GM21576 (cell line): Measurements from ENCODE around the gene NEURL4.

Source experiments
- ATAC-seq: cut with Tn5 transposase; IDR thresholded peaks from one replicate; pipeline ENCODE4 v1.9.1; 2021; ENCODE audit warnings: mild to moderate bottlenecking, moderate library complexity; ENCODE audit not compliant: unreplicated experiment

NEURL4 gene

GRCh38 chr17:7324438-7324779 is 4.7 kb downstream of the NEURL4 start:
- no peak for ATAC-seq

- ATAC-seq, result no peak
Observed at GRCh38 chr17:7323731-7324437, 5.3 kb downstream of the NEURL4 start.

GRCh38 chr17:7322520-7323194 is 6.5 kb downstream of the NEURL4 start:
- no peak for ATAC-seq

GRCh38 chr17:7321466-7321865 is 7.7 kb downstream of the NEURL4 start:
- no peak for ATAC-seq

- no peak for ATAC-seq
Observed at GRCh38 chr17:7318121-7318860, 10.8 kb downstream of the NEURL4 start.

GRCh38 chr17:7317161-7317803 is 11.9 kb downstream of the NEURL4 start:
- no peak for ATAC-seq

GRCh38 chr17:7315570-7316235 is 13.4 kb downstream of the NEURL4 start:
- ATAC-seq, result no peak

- peak; percentile 64 for ATAC-seq
Observed at GRCh38 chr17:7314719-7315569, 14.2 kb downstream of the NEURL4 start, which contains the start of gene GPS2. Gene GPS2 (minus strand): TSS chr17:7315360. CDS start chr17:7315052, 308 bp downstream.

GRCh38 chr17:7313890-7314718 is 15.0 kb downstream of the NEURL4 start:
- ATAC-seq, result no peak

GRCh38 chr17:7313088-7313889 is 15.8 kb downstream of the NEURL4 start:
- ATAC-seq, result no peak

- no peak for ATAC-seq
Observed at GRCh38 chr17:7312432-7313087, 16.6 kb downstream of the NEURL4 start.

GRCh38 chr17:7311110-7311705 is 17.9 kb downstream of the NEURL4 start:
- ATAC-seq, result no peak

GRCh38 chr17:7309628-7310027 is 19.5 kb downstream of the NEURL4 start:
- no peak for ATAC-seq

GRCh38 chr17:7308625-7309433 is 20.3 kb downstream of the NEURL4 start:
- no peak for ATAC-seq

- ATAC-seq, result no peak
Observed at GRCh38 chr17:7307686-7308624, 21.2 kb downstream of the NEURL4 start.
